WI38 (cell line): ENCODE measurements around the gene ZNF396.

Experiments used
- H3K4me3 ChIP-seq: 2 replicates; pipeline ENCODE4 v1.5.1; 2011; ENCODE audit warnings: low read depth, mild to moderate bottlenecking, control low read depth, low read length
- TF ChIP-seq, protein P1 (sequence below): IDR thresholded peaks from 2 replicates; pipeline ENCODE4 v1.5.1; 2012; ENCODE audit warnings: low read depth, mild to moderate bottlenecking, control low read depth, low read length

Gene ZNF396

DNA sequence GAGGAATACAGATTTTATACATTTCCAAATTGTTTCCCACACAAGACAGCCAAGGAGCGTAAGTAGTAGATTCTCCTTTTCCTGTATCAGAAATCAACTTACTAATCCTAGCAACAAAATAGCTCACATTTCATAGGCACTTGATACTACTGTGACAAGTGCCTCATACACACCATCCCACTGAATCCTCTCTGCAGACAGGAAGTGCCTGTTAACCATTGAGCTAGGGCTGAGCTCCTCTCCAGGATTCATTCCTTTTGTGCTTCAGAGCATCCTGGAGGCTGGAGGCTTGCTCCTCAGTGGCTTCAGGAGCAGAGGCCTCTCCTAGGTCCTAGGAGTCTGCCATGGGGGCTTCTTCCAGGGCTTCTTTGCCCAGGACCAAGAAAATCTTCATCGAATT, 20.8 kb upstream of the ZNF396 start:
- TF ChIP-seq, protein P1, sequence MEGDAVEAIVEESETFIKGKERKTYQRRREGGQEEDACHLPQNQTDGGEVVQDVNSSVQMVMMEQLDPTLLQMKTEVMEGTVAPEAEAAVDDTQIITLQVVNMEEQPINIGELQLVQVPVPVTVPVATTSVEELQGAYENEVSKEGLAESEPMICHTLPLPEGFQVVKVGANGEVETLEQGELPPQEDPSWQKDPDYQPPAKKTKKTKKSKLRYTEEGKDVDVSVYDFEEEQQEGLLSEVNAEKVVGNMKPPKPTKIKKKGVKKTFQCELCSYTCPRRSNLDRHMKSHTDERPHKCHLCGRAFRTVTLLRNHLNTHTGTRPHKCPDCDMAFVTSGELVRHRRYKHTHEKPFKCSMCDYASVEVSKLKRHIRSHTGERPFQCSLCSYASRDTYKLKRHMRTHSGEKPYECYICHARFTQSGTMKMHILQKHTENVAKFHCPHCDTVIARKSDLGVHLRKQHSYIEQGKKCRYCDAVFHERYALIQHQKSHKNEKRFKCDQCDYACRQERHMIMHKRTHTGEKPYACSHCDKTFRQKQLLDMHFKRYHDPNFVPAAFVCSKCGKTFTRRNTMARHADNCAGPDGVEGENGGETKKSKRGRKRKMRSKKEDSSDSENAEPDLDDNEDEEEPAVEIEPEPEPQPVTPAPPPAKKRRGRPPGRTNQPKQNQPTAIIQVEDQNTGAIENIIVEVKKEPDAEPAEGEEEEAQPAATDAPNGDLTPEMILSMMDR = no peak
- no peak overlapping the region for H3K4me3 ChIP-seq

DNA sequence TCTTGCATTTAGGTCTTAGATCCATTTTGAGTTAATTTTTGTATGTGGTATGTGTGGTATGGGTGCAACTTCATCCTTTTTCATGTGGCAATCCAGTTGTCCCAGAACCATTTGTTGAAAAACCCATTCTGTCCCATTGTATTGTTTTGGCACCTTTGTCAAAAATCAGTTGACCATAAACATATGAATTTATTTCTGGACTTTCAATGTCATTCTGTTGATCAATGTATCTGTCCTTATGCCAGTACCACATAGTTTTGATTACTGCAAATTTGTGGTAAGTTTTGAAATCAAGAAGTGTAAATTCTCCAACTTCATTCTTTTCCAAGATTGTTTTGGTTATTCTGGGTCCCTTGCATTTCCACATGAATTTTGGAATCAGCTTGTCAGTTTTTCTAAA, 16.6 kb upstream of the ZNF396 start:
- TF ChIP-seq, protein P1 = no peak
- no peak overlapping the region for H3K4me3 ChIP-seq

DNA sequence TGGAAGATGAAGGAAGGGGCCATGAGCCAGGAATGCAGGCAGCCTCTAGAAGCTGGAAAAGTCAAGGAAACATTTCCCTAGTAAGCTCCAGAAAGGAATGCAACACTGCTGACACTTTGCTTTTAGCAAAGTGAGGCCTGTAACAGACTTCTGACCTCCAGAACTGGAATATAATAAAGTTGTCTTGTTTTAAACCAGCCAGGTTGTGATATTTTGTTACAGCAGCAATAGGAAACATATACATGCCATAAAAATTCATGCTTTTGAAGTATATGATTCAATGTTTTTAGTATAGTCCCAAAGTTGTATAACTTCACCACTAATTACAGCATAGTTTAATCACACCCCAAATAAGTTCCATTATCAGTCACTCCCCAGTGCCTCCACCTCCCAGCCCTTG, 15.2 kb upstream of the ZNF396 start:
- no peak overlapping the region for H3K4me3 ChIP-seq
- TF ChIP-seq, protein P1 = no peak

DNA sequence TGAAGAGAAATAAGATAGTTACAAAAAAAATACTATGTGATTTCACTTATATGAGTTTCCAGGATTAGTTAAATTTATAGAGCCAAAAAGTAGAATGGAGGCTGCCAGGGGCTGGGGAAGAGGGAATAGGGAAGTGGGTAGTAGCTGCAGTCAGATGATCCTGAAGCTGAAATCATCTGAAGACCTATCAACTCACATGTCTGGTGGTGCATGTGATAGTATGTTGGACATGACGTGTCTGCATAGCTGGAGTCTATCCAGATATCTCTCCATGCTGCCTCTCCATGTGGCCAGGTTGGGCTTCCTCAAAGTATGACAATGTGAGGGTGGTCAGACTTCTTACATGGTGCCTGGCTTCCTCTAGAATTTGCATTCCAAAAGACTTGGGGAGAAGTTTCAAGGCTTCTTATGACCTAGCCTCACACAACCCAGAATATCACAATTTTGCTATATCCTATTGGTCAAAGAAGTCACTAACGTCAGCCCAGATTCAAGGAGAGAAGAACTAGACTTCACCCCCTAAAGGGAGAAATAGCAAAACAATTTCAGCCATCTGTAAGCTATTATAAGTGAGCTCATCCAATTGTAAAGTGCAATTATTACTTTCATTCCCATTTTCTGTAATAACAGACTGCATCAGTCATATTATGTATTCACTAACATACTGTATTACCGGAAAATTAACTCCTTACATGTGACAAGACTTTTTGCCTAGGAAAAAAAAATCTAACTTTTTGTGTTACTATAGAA, 14.0 kb upstream of the ZNF396 start:
- no peak overlapping the region for H3K4me3 ChIP-seq
- TF ChIP-seq, protein P1 = no peak

DNA sequence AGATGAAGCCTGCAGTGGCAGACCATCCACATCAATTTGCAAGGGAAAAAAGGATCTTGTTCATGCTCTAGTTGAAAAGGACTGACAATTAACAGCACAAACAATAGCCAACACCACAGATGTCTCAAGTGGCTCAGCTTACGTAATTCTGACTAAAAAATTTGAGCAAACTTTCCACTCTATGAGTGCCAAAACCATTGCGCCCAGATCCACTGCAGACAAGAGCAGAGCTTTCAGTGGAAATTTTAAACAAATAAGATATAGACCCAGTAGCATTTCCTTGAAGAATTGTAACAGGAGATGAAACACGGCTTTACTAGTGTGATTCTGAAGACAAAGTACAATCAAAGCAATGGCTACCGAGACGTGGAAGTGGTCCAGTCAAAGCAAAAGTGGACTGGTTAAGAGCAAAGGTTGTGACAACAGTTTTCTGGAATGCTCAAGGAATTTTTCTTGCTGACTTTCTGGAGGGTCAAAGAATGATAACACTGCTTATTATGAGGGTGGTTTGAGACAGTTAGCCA, 12.0 kb upstream of the ZNF396 start:
- H3K4me3 ChIP-seq = no peak overlapping the region
- TF ChIP-seq, protein P1 = no peak

DNA sequence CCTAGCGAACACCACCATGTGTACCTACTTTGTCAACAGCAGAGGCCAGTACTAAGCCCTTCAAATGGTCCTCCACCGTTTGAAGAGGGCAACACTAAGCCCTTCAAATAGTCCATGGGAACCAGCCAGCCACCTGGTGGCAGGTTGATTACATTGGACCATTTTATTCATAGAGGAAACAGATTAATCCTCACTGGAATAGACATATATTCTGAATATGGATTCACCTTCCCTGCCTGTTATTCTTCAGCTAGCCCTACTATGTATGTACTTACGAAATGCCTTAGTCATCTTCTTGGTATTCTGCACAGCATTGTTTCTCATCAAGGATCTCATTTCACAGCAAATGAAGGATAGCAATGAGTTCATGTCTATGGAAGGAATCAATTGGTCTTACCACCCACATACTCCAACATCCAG, 10.0 kb upstream of the ZNF396 start:
- TF ChIP-seq, protein P1 = 0 out of 2 replicates have a peak, but pooled peaks have one; percentile 3
- no peak overlapping the region for H3K4me3 ChIP-seq

DNA sequence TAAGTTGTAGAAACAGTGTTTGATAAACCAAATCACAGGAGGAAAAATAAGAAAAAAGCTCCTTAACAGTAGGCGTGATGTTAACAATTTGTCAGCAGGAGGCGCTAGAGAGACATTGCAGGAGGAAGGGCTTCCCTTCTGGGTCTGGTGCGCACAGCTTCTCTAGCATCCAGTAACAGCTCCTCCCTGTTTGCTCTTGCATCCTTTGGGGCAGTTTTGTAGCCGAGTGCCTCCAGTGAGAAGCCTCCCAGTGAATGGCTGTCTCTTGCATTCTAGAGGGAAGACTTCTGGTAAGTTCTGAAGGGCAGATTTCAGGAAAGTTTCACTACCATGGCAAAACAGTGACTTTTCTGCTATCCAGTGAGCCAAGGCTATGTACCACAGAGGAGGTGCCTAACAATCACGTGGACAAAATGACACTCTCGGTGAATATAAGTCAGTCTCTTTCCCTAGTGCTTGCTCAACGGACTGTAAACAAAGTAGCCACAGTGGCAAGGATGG, 9.5 kb upstream of the ZNF396 start:
- TF ChIP-seq, protein P1 = peak; percentile 85
- no peak overlapping the region for H3K4me3 ChIP-seq
